ENCODE measurements around the gene DIRAS1. TPM values are rescaled to one million over a fixed set of nuclear protein-coding genes. Genes with fewer than 3 reads are reported as not detected.

Gene DIRAS1
- total and polyA plus RNA-seq, 2 of the 8 experiments (the other 6 are each of a cell fraction or from before 2014, with no cell fraction given): 20.2 to 22.3 TPM

- no peak overlapping the region for H3K23ac ChIP-seq (ENCODE audit: insufficient read length)
- H4K91ac ChIP-seq (replicated peaks; ENCODE audit: insufficient read length, low read length): no peak overlapping the region
- TF ChIP-seq MAFK (IDR thresholded peaks at IDR 0.05; ENCODE audit: low read depth, low read length) (no peak), RXRA (IDR thresholded peaks at IDR 0.05; ENCODE audit: insufficient read depth, low read depth, low read length) (no peak), BCL11A (IDR thresholded peaks at IDR 0.05; ENCODE audit: low read depth in 2 of 2, low read length in 2 of 2) (no peak), TEAD4 (IDR thresholded peaks at IDR 0.05; ENCODE audit: low read depth, low read length) (no peak)
- TF ChIP-seq, protein P1, sequence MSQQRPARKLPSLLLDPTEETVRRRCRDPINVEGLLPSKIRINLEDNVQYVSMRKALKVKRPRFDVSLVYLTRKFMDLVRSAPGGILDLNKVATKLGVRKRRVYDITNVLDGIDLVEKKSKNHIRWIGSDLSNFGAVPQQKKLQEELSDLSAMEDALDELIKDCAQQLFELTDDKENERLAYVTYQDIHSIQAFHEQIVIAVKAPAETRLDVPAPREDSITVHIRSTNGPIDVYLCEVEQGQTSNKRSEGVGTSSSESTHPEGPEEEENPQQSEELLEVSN (IDR thresholded peaks at IDR 0.05): no peak
- ChIA-PET CTCF (ENCODE audit: partially characterized antibody) (interaction anchor here (0.6 kb wide), 1 partner anchor 128 kb away, joined by 4 read pairs; no protein-coding TSS in a partner anchor), POLR2A (ENCODE audit: partially characterized antibody) (no interaction called here)
- no peak overlapping the region for H2BK20ac ChIP-seq (ENCODE audit: low read length)
- H2AK5ac ChIP-seq (ENCODE audit: low read depth, low read length): no peak overlapping the region
- no peak overlapping the region for H3K14ac ChIP-seq (ENCODE audit: insufficient read length)
- no peak overlapping the region for H2BK5ac ChIP-seq (ENCODE audit: low read depth, low read length)
- peaks cover 16 to 31% of the 10 kb centered on the region in 2 experiments for H4K20me1 ChIP-seq (replicated peaks in 1 of 2; ENCODE audit: control insufficient read depth in 1 of 2, insufficient read depth in 2 of 2, low read length in 2 of 2)
- no peak overlapping the region for H4K5ac ChIP-seq (ENCODE audit: insufficient read length, low read depth, low read length)
- FAIRE-seq (no peak), DNase-seq (ENCODE audit: low read depth in 1 of 2, low spot score in 2 of 2) (no peak)
- no peak overlapping the region for H2BK120ac ChIP-seq (replicated peaks; ENCODE audit: low read depth, low read length)
- H3K18ac ChIP-seq (ENCODE audit: extremely low read depth, low read length): no peak overlapping the region
- H3K79me2 ChIP-seq (ENCODE audit: control insufficient read depth in 1 of 2, insufficient read depth in 2 of 2, low read length in 2 of 2): peaks cover 11 to 41% of the 10 kb centered on the region in 2 experiments; a peak in 3 of 4 replicates
- H3K9me3 ChIP-seq (ENCODE audit: insufficient read depth in 2 of 2, low read depth in 1 of 2, low read length in 1 of 2): no peaks in the 10 kb centered on the region
- no peak overlapping the region for H3K4me3 ChIP-seq (ENCODE audit: extremely low read depth in 1 of 4, insufficient read depth in 2 of 4, low read depth in 3 of 4, low read length in 4 of 4)
- no peaks in the 10 kb centered on the region for H3K4me1 ChIP-seq (replicated peaks in 1 of 4; ENCODE audit: control insufficient read depth in 3 of 4, insufficient read depth in 4 of 4, low read length in 3 of 4)
- H3K23me2 ChIP-seq (ENCODE audit: low read depth, low read length): no peaks in the 10 kb centered on the region
- H3K4me2 ChIP-seq (ENCODE audit: insufficient read depth in 1 of 2, low read depth in 2 of 2, low read length in 2 of 2): no peak overlapping the region
- H3K79me1 ChIP-seq (ENCODE audit: low read depth, low read length): peaks cover 12% of the 10 kb centered on the region; the same call in 1 of the 2 replicates
- H3K4ac ChIP-seq (replicated peaks; ENCODE audit: insufficient read length, low read depth, low read length): no peak overlapping the region
- no peak overlapping the region for H2AFZ ChIP-seq (ENCODE audit: low read length)
- WGBS, 2 experiments (ENCODE audit: extremely low coverage in 1 of 2, insufficient coverage in 1 of 2, insufficient read length in 1 of 2, insufficient replicate concordance in 2 of 2, low coverage in 1 of 2, low lambda C conversion rate in 2 of 2, missing lambda C conversion rate in 1 of 2): 94% methylated on average over 17 of the region's 19 CpGs; no CpG with 5 or more reads in 1 of the 2 experiments
- H2BK15ac ChIP-seq (ENCODE audit: low read length): no peak overlapping the region
- H4K8ac ChIP-seq (ENCODE audit: extremely low read depth, insufficient read depth, low read length): no peak overlapping the region; the same call in 1 of the 2 replicates
- no peak overlapping the region for H3K27ac ChIP-seq (ENCODE audit: low read depth, low read length)
- peaks cover 11 to 39% (median 24%) of the 10 kb centered on the region in 4 experiments; a peak in 7 of 8 replicates for H3K36me3 ChIP-seq (ENCODE audit: control insufficient read depth in 2 of 4, insufficient read depth in 4 of 4, low read length in 3 of 4)
- no peak overlapping the region for H2BK12ac ChIP-seq (ENCODE audit: low read depth, low read length)
- no peaks in the 10 kb centered on the region for H3K27me3 ChIP-seq (replicated peaks in 1 of 4; ENCODE audit: control insufficient read depth in 3 of 4, extremely low read depth in 1 of 4, insufficient read depth in 3 of 4, low read length in 3 of 4)
- H3K56ac ChIP-seq (replicated peaks; ENCODE audit: insufficient read length, low read depth, low read length): no peak overlapping the region
- H3K9ac ChIP-seq (replicated peaks in 1 of 4; ENCODE audit: extremely low read depth in 1 of 4, low read depth in 3 of 4, low read length in 3 of 4): no peak overlapping the region
Observed at GRCh38 chr19:2767688-2768087, 46.5 kb upstream of the DIRAS1 start.

Measured in H1 (cell line).